CD4-positive, alpha-beta T cell treated with Interleukin-17A for 4 hours (primary cell): ENCODE results near the gene SYNDIG1L.

Experiments used
- DNase-seq: peaks from one replicate; pipeline ENCODE4 v3.0.0-alpha.2; 2020; ENCODE audit warnings: mixed read lengths

SYNDIG1L gene

GRCh38 chr14:74356892-74357575 lies 69.0 kb downstream of the SYNDIG1L start:
- no peak for DNase-seq
